A673 (cell line): ENCODE data around the gene PARP12.
"Not testable (repeated sequence)": the region's sequence is repeated elsewhere in the genome, so short reads cannot be mapped to it uniquely, and the experiment has no call there.

Source experiments
- EZH2 ChIP-seq: fragments of 200-600 bp; sonication (generic); IDR thresholded peaks from 2 replicates; pipeline ENCODE4 v1.6.1; 2017; ENCODE audit warnings: borderline replicate concordance, low read depth, mild to moderate bottlenecking, mixed read lengths, antibody characterized with exemption, low read length; ENCODE audit not compliant: poor library complexity, severe bottlenecking
- TF ChIP-seq, protein P1 (sequence below): fragments of 300-800, 200-600 bp; sonication (generic); conservative IDR thresholded peaks from 2 replicates; pipeline ENCODE4 v1.5.1; 2017; ENCODE audit warnings: low read depth, mild to moderate bottlenecking, antibody characterized with exemption, low read length, moderate library complexity, mixed read lengths

DNA sequence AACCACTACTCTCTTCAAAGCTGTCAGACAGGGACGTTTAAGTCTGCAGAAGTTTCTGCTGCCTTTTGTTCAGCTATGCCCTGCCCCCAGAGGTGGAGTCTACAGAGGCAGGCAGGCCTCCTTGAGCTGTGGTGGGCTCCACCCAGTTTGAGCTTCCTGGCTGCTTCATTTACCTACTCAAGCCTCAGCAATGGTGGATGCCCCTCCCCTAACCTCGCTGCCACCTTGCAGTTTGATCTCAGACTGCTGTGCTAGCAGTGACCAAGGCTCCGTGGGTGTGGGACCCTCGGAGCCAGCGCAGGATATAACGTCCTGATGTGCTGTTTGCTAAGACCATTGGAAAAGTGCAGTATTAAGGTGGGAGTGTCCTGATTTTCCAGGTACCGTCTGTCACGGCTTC, 46.0 kb upstream of the PARP12 start:
- TF ChIP-seq, protein P1, sequence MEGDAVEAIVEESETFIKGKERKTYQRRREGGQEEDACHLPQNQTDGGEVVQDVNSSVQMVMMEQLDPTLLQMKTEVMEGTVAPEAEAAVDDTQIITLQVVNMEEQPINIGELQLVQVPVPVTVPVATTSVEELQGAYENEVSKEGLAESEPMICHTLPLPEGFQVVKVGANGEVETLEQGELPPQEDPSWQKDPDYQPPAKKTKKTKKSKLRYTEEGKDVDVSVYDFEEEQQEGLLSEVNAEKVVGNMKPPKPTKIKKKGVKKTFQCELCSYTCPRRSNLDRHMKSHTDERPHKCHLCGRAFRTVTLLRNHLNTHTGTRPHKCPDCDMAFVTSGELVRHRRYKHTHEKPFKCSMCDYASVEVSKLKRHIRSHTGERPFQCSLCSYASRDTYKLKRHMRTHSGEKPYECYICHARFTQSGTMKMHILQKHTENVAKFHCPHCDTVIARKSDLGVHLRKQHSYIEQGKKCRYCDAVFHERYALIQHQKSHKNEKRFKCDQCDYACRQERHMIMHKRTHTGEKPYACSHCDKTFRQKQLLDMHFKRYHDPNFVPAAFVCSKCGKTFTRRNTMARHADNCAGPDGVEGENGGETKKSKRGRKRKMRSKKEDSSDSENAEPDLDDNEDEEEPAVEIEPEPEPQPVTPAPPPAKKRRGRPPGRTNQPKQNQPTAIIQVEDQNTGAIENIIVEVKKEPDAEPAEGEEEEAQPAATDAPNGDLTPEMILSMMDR = not testable (repeated sequence)
- TF ChIP-seq EZH2 = not testable (repeated sequence)
